Lung (tissue), 12 donors: Measurements from ENCODE around the gene PFKFB2. TPM values are rescaled to one million over a fixed set of nuclear protein-coding genes. Genes with fewer than 3 reads are reported as not detected.

Experiments used
- ATAC-seq: fragments of 200-7000 bp; cut with Tn5 transposase; one replicate; pipeline ENCODE4 v1.9.1; 2020; ENCODE audit warnings: moderate number of reproducible peaks; ENCODE audit not compliant: insufficient read depth, low FRiP score
- DNase-seq, 3 donors: peaks; one replicate each; pipeline ENCODE4 v3.0.0-alpha.2; 2013 to 2017
- H3K27ac ChIP-seq, 2 donors: one replicate each; pipeline ENCODE4 v1.5.1; 2013; ENCODE audit warnings: mild to moderate bottlenecking in 2 of 2, moderate library complexity in 2 of 2, control low read depth in 1 of 2, inconsistent platforms in 1 of 2, low read depth in 1 of 2, low read length in 1 of 2
- H3K27me3 ChIP-seq, 3 donors: one replicate each; pipeline ENCODE4 v1.5.1; 2013; ENCODE audit warnings: low read length in 2 of 3; ENCODE audit not compliant: control insufficient read depth in 3 of 3, insufficient read depth in 3 of 3
- H3K36me3 ChIP-seq, 4 donors: one replicate each; pipeline ENCODE4 v1.5.1; 2013; ENCODE audit warnings: low read length in 4 of 4, mild to moderate bottlenecking in 1 of 4, moderate library complexity in 1 of 4; ENCODE audit not compliant: control insufficient read depth in 4 of 4, insufficient read depth in 4 of 4
- H3K4me1 ChIP-seq, 5 donors: one replicate each; pipeline ENCODE4 v1.5.1; 2013; ENCODE audit warnings: low read length in 5 of 5, mild to moderate bottlenecking in 2 of 5, moderate library complexity in 1 of 5; ENCODE audit not compliant: control insufficient read depth in 5 of 5, insufficient read depth in 5 of 5
- H3K4me3 ChIP-seq: one replicate; pipeline ENCODE4 v1.5.1; 2013; ENCODE audit warnings: mild to moderate bottlenecking, control low read depth, moderate library complexity
- H3K9ac ChIP-seq, 2 donors: one replicate each; pipeline ENCODE4 v1.5.1; 2013; ENCODE audit warnings: low read length in 2 of 2, control low read depth in 1 of 2; ENCODE audit not compliant: insufficient read depth in 1 of 2
- H3K9me3 ChIP-seq, 4 donors: one replicate each; pipeline ENCODE4 v1.5.1; 2013; ENCODE audit warnings: low read length in 3 of 4, mild to moderate bottlenecking in 1 of 4, moderate library complexity in 1 of 4; ENCODE audit not compliant: control insufficient read depth in 4 of 4, insufficient read depth in 3 of 4
- CTCF ChIP-seq: IDR thresholded peaks from 2 replicates; pipeline ENCODE4 v1.5.1; 2012; ENCODE audit warnings: mild to moderate bottlenecking; ENCODE audit errors: control extremely low read depth, extremely low read depth
- WGBS, 2 donors: extraction: QIAGEN DNeasy Blood & Tissue Kit; methylation state at CpG; one replicate each; pipeline ENCODE4 v1.1.7; 2013; 5-methylcytosine and 5-hydroxymethylcytosine counted together
- polyA plus RNA-seq, 2 donors: library from polyadenylated mRNA; stranded (reverse); fragments of 200-250 nt; gene quantifications; one replicate each; pipeline ENCODE4 v1.2.1, GENCODE V29; 2013
- total RNA-seq, 2 donors: library from RNA; depleted of rRNA in 1 of 2; stranded (reverse); fragments of >200 nt in 1 of 2; gene quantifications; one replicate each; pipeline ENCODE4 v1.2.1, GENCODE V29; 2014 to 2021
- donor health status: control.
- donor health status: control.
- donor health status: Bipolar disorder and iron deficiency.
- donor health status: healthy.
- donor health status: DM: yes; HTN: yes; CAD: no.

Gene PFKFB2
- total and polyA plus RNA-seq, 4 donors: 19.9 to 52.3 (median 39.6) TPM

GRCh38 chr1:207089627-207090355 lies 36.7 kb downstream of the PFKFB2 start:
- H3K9ac ChIP-seq: no peak overlapping the region
- no peak for TF ChIP-seq CTCF
- peaks cover 0 to 2% (median 0%) of the 10 kb centered on the region in 4 donors for H3K9me3 ChIP-seq
- no peaks in the 10 kb centered on the region for H3K27me3 ChIP-seq
- no peak for DNase-seq
- H3K36me3 ChIP-seq: no peaks in the 10 kb centered on the region
- no peak for ATAC-seq
- H3K4me3 ChIP-seq: no peak overlapping the region
- peaks cover 0 to 10% (median 0%) of the 10 kb centered on the region in 5 donors for H3K4me1 ChIP-seq
- H3K27ac ChIP-seq: no peak overlapping the region
- WGBS, 2 donors: 91 to 95% methylated on average over 17 of the region's 17 CpGs

- 70 to 73% methylated on average over 4 of the region's 4 CpGs for WGBS, 2 donors
- H3K9me3 ChIP-seq: peaks cover 0 to 2% (median 0%) of the 10 kb centered on the region in 4 donors
- DNase-seq (no peak), ATAC-seq (no peak)
- H3K27me3 ChIP-seq: no peaks in the 10 kb centered on the region
- H3K4me3 ChIP-seq: no peak overlapping the region
- peaks cover 0 to 10% (median 0%) of the 10 kb centered on the region in 5 donors for H3K4me1 ChIP-seq
- no peak for TF ChIP-seq CTCF
- no peak overlapping the region for H3K9ac ChIP-seq
- H3K36me3 ChIP-seq: no peaks in the 10 kb centered on the region
- H3K27ac ChIP-seq: no peak overlapping the region
These were observed 38.3 kb downstream of the PFKFB2 start for GRCh38 chr1:207091200-207091908.

- Histone ChIP-seq H3K36me3 (no peaks in the 10 kb centered on the region), H3K9ac (no peak overlapping the region), H3K27me3 (no peaks in the 10 kb centered on the region), H3K4me1 (peaks cover 0 to 2% (median 0%) of the 10 kb centered on the region in 5 donors), H3K27ac (no peak overlapping the region), H3K4me3 (no peak overlapping the region), H3K9me3 (no peaks in the 10 kb centered on the region)
- TF ChIP-seq CTCF: no peak
- WGBS, 2 donors: 58 to 68% methylated on average over 2 of the region's 2 CpGs
- ATAC-seq: no peak
- DNase-seq: no peak
These were observed 40.9 kb downstream of the PFKFB2 start for GRCh38 chr1:207093944-207094343.
